Loucy (cell line): Measurements from ENCODE around the gene DYNC1H1.
A peak's percentile ranks its signal among the peaks of the same experiment; 100 is the strongest.

Source experiments
- CTCF ChIP-seq: fragments of 200-600 bp; sonication (generic); conservative IDR thresholded peaks from 2 replicates; pipeline ENCODE4 v1.5.1; 2014; ENCODE audit warnings: mild to moderate bottlenecking, antibody characterized with exemption, low read length
- EZH2phosphoT487 ChIP-seq: fragments of 200-600 bp; IDR thresholded peaks from 2 replicates; pipeline ENCODE4 v1.6.1; 2018; ENCODE audit warnings: antibody characterized with exemption, mild to moderate bottlenecking, moderate library complexity, borderline replicate concordance

DNA sequence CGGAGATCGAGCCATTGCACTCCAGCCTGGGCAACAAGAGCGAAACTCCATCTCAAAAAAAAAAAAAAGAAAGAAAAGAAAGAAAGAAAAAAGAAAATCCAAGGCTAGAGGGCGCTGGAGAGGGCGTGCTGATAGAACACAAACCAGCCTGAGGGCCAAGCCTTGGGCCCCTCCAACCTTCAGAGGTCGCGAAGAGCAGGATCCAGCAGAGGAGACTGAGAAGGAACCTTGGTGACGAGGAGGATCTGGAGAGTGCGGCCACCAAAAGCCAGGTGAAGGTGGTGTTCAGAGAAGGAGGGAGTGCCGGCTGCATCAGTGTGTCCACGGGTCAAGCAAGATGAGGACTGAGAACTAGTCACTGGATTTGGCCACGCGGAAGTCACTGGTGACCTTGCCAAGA, 4.1 kb upstream of the DYNC1H1 start:
- TF ChIP-seq CTCF (peak; percentile 49), EZH2phosphoT487 (no peak)
